Neuron (in vitro differentiated cells): ENCODE measurements around the gene RYR2.
"Not testable (repeated sequence)": the region's sequence is repeated elsewhere in the genome, so short reads cannot be mapped to it uniquely, and the experiment has no call there.

Experiments used
- H2AFZ ChIP-seq: one replicate; pipeline ENCODE4 v1.6.1; 2013; ENCODE audit warnings: low read depth, mild to moderate bottlenecking, inconsistent platforms, low read length, moderate library complexity
- H3K27me3 ChIP-seq: one replicate; pipeline ENCODE4 v1.6.1; 2013; ENCODE audit warnings: low read length; ENCODE audit not compliant: insufficient read depth
- H3K36me3 ChIP-seq: one replicate; pipeline ENCODE4 v1.6.1; 2013; ENCODE audit warnings: low read length; ENCODE audit not compliant: insufficient read depth
- H3K4me1 ChIP-seq: one replicate; pipeline ENCODE4 v1.6.1; 2013; ENCODE audit warnings: low read length; ENCODE audit not compliant: insufficient read depth
- H3K4me3 ChIP-seq: 2 replicates; pipeline ENCODE4 v1.5.1; 2013; ENCODE audit warnings: mild to moderate bottlenecking, low read length, moderate library complexity
- H3K9me3 ChIP-seq: one replicate; pipeline ENCODE4 v1.6.1; 2013; ENCODE audit warnings: low read length

The RYR2 gene

DNA sequence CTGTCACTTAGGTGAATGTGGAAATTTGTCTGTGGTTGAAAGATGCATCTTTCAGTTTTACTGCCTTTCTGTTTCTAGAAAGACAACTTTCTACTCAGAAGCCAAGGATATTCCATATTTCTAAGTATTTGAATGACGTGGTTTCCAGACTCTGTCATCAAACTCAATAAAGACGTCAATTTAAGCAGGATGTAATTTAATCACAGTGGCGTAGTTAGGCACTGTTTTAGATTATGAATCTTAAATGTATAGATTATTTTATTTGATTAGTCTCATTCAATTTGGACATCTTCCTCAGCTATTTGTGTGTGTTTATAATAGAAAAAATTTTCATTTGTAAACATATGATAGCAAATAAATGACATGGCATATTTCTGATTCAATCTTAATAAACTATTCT lies 298.9 kb downstream of the RYR2 start:
- no peaks in the 10 kb centered on the region for H3K9me3 ChIP-seq
- no peaks in the 10 kb centered on the region for H3K36me3 ChIP-seq
- no peaks in the 10 kb centered on the region for H3K4me1 ChIP-seq
- H3K27me3 ChIP-seq = no peaks in the 10 kb centered on the region
- H2AFZ ChIP-seq = no peak overlapping the region
- H3K4me3 ChIP-seq = no peak overlapping the region

DNA sequence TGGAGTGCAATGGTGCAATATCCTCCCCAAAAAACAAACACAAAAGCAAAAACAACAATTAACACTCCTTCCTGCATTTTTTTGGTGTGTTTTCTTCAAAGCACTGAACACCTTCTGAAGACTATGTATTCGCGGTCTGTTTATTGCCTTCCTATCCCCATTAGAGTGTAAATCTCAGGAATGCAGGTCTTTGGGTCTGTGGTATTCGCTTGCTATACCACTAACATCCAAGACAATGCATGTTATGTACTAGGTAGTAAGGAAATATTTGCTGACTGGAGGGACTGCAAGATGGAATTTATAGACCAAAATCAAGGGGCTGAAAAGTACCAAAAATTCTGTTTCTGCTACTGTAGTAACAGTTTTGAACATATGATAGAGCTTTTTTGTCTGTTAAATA lies 299.4 kb downstream of the RYR2 start:
- Histone ChIP-seq H3K27me3 (no peaks in the 10 kb centered on the region), H3K9me3 (no peaks in the 10 kb centered on the region), H3K36me3 (no peaks in the 10 kb centered on the region), H3K4me3 (no peak overlapping the region), H2AFZ (no peak overlapping the region), H3K4me1 (no peaks in the 10 kb centered on the region)

DNA sequence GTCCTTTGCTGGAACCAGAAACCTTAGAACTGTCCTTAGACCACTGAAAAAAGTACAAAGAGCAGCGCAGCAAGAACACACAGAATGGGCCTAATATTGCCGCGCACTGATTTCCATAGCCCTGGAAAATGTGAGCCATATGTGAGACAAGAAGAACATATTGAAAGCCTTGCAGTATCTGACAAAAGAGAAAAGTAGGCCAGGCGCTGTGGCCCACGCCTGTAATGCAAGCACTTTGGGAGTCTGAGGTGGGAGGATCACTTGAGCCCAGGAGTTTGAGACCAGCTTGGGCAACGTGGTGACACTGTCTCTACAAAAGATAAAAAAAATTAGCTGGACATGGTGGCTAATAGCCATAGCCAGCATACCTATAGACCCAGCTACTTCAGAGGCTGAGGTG lies 300.7 kb downstream of the RYR2 start:
- Histone ChIP-seq H3K4me3 (no peak overlapping the region), H3K27me3 (no peaks in the 10 kb centered on the region), H3K9me3 (no peaks in the 10 kb centered on the region), H2AFZ (no peak overlapping the region), H3K36me3 (no peaks in the 10 kb centered on the region), H3K4me1 (no peaks in the 10 kb centered on the region)

DNA sequence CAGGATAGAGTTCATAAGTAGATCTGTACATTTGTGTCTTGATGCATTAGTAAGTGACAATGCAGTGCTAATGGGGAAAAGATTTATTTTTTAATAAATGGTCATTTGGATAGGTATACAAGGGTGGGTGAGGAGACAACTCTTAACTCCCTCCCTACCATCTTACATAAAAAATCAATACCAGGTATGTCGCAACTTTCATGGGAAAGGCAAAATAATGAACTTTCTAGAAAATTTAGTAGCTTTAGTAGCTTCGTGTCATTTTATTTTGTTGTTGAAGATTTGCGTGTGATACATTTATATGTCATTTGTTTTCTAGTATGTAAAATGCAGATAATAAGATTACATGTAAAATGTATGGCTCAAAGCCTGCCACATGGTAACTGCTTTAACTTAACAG lies 310.8 kb downstream of the RYR2 start:
- H3K4me3 ChIP-seq = no peak overlapping the region
- no peaks in the 10 kb centered on the region for H3K27me3 ChIP-seq
- no peak overlapping the region for H2AFZ ChIP-seq
- no peaks in the 10 kb centered on the region for H3K4me1 ChIP-seq
- H3K9me3 ChIP-seq = no peaks in the 10 kb centered on the region
- no peaks in the 10 kb centered on the region for H3K36me3 ChIP-seq

DNA sequence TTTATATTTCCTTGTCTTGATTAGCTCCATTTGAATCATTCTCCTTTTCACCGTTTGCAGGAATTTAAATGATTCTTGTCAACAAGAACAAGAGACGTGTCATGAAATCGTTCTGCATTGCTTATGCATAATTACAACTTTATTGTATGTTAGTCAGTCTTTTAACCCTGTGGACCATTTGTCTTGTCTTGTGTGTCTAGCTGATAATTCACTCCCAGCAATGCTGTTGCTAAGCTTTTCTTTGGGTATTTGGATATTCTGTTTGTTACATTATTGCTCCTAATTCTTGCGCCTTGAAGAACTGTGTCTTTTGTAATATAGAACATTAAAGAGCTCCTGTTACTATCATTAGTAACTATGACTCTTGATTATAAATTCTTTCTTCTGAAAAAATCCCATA lies 311.9 kb downstream of the RYR2 start:
- no peaks in the 10 kb centered on the region for H3K4me1 ChIP-seq
- H3K36me3 ChIP-seq = no peaks in the 10 kb centered on the region
- H2AFZ ChIP-seq = no peak overlapping the region
- H3K27me3 ChIP-seq = no peaks in the 10 kb centered on the region
- H3K9me3 ChIP-seq = no peaks in the 10 kb centered on the region
- no peak overlapping the region for H3K4me3 ChIP-seq

DNA sequence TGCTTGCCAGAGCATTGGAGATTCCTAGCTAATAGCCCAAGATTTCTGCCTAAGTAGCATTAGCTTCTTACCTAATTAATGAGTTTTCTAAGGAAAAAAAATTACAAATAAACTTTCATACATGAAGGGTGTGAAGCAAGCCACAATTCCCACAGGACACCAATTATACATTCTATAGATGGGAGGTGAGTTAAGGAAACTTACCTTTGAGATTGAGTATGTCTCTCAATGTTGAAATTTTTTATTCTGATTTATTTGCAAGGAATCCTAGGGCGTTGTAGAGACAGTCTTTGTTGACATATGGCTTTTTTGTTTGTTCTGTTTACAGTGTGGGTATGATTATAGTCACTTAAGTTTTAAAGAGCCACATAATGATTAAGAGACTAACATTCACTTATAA lies 313.0 kb downstream of the RYR2 start:
- no peaks in the 10 kb centered on the region for H3K4me1 ChIP-seq
- no peaks in the 10 kb centered on the region for H3K27me3 ChIP-seq
- H3K36me3 ChIP-seq = no peaks in the 10 kb centered on the region
- no peaks in the 10 kb centered on the region for H3K9me3 ChIP-seq
- H2AFZ ChIP-seq = no peak overlapping the region
- no peak overlapping the region for H3K4me3 ChIP-seq

DNA sequence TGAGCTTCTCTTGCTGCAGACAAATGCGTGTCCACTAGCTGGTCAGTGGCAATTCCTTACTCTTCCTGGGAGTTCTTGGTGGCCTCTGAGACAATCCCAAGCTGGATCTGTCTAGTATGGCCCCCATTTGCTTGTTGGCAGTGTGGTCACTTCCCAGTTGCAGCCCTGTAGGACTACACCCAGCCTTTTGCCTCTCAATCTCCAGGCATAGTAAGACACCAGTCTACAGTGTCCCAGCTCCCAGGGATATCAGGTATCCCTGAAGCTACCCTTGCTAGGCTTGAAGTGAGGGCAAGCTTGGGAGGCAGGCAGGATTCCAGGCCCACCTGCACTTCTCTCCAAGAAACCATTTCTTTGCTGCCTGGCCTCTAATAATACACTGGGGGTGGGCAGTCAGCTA lies 316.6 kb downstream of the RYR2 start:
- Histone ChIP-seq H2AFZ (no peak overlapping the region), H3K4me3 (no peak overlapping the region), H3K4me1 (no peaks in the 10 kb centered on the region), H3K36me3 (no peaks in the 10 kb centered on the region), H3K27me3 (no peaks in the 10 kb centered on the region), H3K9me3 (no peaks in the 10 kb centered on the region)

DNA sequence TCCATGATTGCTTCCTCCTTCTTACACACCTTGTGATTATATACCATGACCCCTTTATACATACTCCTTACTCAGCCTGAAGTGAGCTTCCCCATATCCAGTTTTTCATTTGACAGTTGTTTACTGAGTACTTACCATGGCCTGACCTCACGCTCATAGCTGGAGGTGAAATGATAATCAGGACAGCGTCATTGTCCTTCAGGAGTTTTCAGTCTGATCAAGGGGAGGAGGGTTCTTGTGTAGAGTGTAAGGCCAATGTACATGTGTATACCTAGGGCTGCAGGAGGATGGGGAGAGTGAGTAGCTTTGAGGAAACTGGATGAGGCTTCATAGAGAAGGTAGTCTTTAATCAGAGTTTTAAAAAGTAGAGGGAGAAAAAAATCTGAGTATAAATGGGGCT lies 325.8 kb downstream of the RYR2 start:
- no peaks in the 10 kb centered on the region for H3K36me3 ChIP-seq
- H2AFZ ChIP-seq = no peak overlapping the region
- H3K27me3 ChIP-seq = no peaks in the 10 kb centered on the region
- H3K4me1 ChIP-seq = no peaks in the 10 kb centered on the region
- H3K4me3 ChIP-seq = no peak overlapping the region
- no peaks in the 10 kb centered on the region for H3K9me3 ChIP-seq

DNA sequence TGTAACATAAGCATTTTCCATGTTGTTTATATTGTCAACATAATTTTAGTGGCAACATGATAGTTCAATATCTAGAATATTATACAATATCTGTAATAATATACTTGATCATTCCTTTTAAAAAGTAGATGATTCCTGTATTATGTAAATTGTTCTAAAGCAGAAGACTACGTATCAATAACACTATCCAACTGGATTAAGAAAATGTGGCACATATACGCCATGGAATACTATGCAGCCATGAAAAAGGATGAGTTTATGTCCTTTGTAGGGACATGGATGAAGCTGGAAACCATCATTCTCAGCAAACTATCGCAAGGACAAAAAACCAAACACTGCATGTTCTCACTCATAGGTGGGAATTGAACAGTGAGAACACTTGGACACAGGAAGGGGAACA lies 329.5 kb downstream of the RYR2 start:
- not testable (repeated sequence) for H2AFZ ChIP-seq, H3K4me1 ChIP-seq, H3K9me3 ChIP-seq, H3K27me3 ChIP-seq, H3K4me3 ChIP-seq, H3K36me3 ChIP-seq

DNA sequence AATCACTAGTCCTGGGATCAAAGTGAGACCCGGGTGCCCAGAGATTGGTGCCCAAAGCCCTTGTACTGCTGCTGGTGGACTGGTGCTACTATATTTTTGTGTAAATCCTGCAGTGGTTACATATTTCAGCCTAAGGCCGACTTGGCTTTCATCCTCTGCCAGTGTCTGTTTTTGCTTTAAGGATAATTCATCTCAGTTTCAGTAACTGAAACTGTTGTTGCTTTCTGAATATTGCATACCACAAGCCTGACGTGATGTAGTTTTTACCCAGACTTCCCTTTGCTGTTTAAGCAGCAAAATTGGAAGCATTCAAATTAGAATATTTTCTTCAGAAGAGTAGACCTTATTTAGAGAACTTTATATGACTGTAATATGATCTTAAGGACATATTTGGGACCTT lies 341.8 kb downstream of the RYR2 start:
- no peak overlapping the region for H2AFZ ChIP-seq
- no peak overlapping the region for H3K4me3 ChIP-seq
- no peaks in the 10 kb centered on the region for H3K27me3 ChIP-seq
- H3K36me3 ChIP-seq = no peaks in the 10 kb centered on the region
- H3K9me3 ChIP-seq = peaks cover 2% of the 10 kb centered on the region
- H3K4me1 ChIP-seq = no peaks in the 10 kb centered on the region

DNA sequence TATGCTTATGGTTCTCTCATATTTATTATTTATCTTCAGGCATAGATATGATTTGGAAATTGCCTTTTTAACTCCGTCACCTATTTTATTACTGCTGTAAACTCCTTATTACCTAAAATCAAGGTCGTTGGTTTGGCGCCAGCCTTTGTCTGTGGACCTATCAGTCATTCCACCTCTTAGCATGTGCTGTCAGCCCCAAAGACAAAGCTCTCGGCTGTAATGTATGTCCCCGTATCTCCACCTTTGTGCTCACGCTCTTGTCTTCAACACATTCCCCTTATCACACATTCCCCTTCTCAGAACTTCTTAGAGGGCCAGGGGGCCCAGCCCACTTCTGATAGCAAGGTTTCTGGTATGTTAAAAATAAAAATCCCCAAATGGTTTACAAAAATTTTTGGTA lies 342.2 kb downstream of the RYR2 start:
- Histone ChIP-seq H3K9me3 (peaks cover 2% of the 10 kb centered on the region), H3K36me3 (no peaks in the 10 kb centered on the region), H3K4me3 (no peak overlapping the region)

DNA sequence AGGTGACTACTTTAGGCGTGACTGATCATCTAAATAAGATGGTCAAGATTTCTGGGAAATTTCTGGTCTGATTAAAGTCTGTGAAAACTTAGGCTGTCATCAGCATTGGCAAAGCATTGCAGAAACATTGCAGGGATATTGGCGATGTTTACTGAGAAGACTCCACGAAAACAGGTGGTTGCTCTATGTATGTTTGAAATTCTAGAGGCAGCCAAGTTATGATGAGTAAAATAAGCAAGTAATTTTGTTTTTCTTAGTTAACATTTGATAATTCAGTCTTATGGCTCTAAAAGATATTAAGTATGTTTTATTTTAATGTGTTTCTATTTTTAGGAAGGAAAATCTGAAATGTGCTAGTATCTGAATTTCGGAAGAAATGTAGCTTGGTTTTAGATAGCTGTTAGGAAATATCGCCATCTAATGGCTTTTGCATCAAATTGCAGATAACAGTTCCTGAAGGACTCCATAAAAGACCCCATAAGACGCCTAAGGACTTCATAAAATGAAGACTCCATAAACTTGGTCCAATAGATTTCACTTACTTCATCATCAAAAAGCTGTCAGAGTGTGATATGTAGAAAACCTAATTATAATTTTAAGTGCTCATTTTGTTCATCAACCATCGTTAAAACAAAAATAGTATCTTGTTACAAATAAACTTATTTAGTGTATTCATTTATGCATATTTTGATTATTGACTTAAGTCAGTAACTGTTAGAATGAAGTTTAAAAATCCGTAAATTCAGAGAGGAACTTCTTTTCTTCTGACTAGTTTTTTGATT lies 344.6 kb downstream of the RYR2 start:
- Histone ChIP-seq H3K4me3 (no peak overlapping the region), H3K27me3 (no peaks in the 10 kb centered on the region), H3K36me3 (no peaks in the 10 kb centered on the region), H3K4me1 (no peaks in the 10 kb centered on the region), H3K9me3 (peaks cover 2% of the 10 kb centered on the region), H2AFZ (no peak overlapping the region)

More for the DNA sequence above, 342.2 kb downstream of the RYR2 start:
- H2AFZ ChIP-seq = no peak overlapping the region
- no peaks in the 10 kb centered on the region for H3K4me1 ChIP-seq
- no peaks in the 10 kb centered on the region for H3K27me3 ChIP-seq

DNA sequence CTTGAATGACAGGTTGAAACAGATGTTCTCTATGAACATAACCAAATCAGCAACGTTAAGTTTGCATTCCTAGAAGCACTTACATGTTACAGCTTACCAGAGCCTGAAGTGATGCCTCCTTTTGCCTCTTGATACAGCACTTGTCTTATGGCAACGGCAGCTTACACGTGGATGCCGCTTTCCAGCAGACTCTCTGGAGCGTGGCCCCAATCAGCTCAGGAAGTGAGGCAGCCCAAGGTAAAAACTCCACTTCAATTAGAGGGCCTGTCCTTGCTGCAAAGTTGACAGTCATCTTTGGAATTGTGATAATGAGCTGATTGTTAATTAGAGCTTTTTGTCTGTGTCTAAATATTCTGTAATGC lies 345.1 kb downstream of the RYR2 start:
- no peak overlapping the region for H2AFZ ChIP-seq
- no peaks in the 10 kb centered on the region for H3K4me1 ChIP-seq
- H3K9me3 ChIP-seq = peaks cover 2% of the 10 kb centered on the region
- no peaks in the 10 kb centered on the region for H3K27me3 ChIP-seq
- no peak overlapping the region for H3K4me3 ChIP-seq
- H3K36me3 ChIP-seq = no peaks in the 10 kb centered on the region

DNA sequence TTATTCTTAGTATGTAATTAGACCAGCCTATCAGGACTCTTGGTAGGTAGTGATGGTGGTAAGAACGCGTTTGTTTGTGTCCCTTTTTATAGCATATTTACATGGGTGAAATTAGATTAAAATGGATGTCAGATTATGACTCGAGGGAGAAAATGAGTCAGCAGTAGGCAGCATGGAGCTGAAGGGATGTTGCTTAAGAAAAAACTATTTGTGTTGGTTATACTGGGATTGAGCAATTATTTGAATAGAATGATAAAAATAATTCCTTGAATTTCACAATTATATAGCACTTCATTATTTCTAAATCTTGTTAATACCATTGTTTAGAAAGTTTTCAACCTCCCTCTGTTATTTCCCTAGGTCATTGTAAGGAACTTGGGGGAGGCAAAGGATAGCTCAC lies 348.8 kb downstream of the RYR2 start:
- H3K4me3 ChIP-seq = no peak overlapping the region
- H3K9me3 ChIP-seq = peaks cover 2% of the 10 kb centered on the region
- H3K4me1 ChIP-seq = no peaks in the 10 kb centered on the region
- H3K27me3 ChIP-seq = no peaks in the 10 kb centered on the region
- H2AFZ ChIP-seq = no peak overlapping the region
- H3K36me3 ChIP-seq = no peaks in the 10 kb centered on the region
